Lower leg skin (tissue), 4 donors: ENCODE results near the gene PABPC4L. TPM values are rescaled to one million over a fixed set of nuclear protein-coding genes. Genes with fewer than 3 reads are reported as not detected.
"Not testable (repeated sequence)": the region's sequence is repeated elsewhere in the genome, so short reads cannot be mapped to it uniquely, and the experiment has no call there.

Experiments used
- DNase-seq, 2 donors: peaks; one replicate each; pipeline ENCODE4 v3.0.0-alpha.2; 2019; ENCODE audit warnings: low spot score in 2 of 2
- H3K4me3 ChIP-seq: fragments of 200-600 bp; sonication (generic); 2 replicates; pipeline ENCODE4 v1.5.1; 2017; ENCODE audit warnings: mild to moderate bottlenecking, low read depth; ENCODE audit not compliant: poor library complexity, severe bottlenecking
- CTCF ChIP-seq, 3 donors: fragments of 450-650 bp; IDR thresholded peaks; one replicate each; pipeline ENCODE4 v1.5.1; 2016; ENCODE audit warnings: antibody characterized with exemption in 3 of 3, mild to moderate bottlenecking in 3 of 3, moderate library complexity in 2 of 3
- POLR2A ChIP-seq, 2 donors: fragments of 450-650 bp; IDR thresholded peaks; one replicate each; pipeline ENCODE4 v1.6.1; 2016 to 2017; ENCODE audit warnings: antibody characterized with exemption in 2 of 2, mild to moderate bottlenecking in 1 of 2, moderate library complexity in 1 of 2
- WGBS, 2 donors: methylation state at CpG; one replicate each; pipeline ENCODE4 v1.1.5; 2018; 5-methylcytosine and 5-hydroxymethylcytosine counted together
- intact Hi-C: fragments of 100-400 bp; cut with DNase I; formaldehyde crosslinking; loops from one replicate; pipeline ENCODE4 v1.15.0; 2023; ENCODE audit warnings: low total_unique reads
- total RNA-seq, 4 donors: library from RNA; depleted of rRNA; stranded (reverse); fragments of >200 nt; gene quantifications; one replicate each; pipeline ENCODE4 v1.1.0, GENCODE V29; 2016

PABPC4L gene
- total RNA-seq, 4 donors from 2014 or later, result 0.29 to 0.54 (median 0.42) TPM; not detected in 1

- no peak for TF ChIP-seq POLR2A (IDR thresholded peaks at IDR 0.05)
- TF ChIP-seq CTCF (IDR thresholded peaks at IDR 0.05), result no peak
- no peak for DNase-seq
- H3K4me3 ChIP-seq, result no peak overlapping the region
- intact Hi-C loops, result no loop called here
- WGBS, 2 donors, result 43 to 61% methylated on average over 2 of the region's 2 CpGs
Measured at GRCh38 chr4:134215620-134216344, 14.2 kb upstream of the PABPC4L start.

GRCh38 chr4:134207955-134208354 is 6.4 kb upstream of the PABPC4L start:
- WGBS, 2 donors, result 90 to 96% methylated on average over 7 to 11 of the region's 11 CpGs
- intact Hi-C loops, H3K4me3 ChIP-seq: not testable (repeated sequence)
- DNase-seq, result peak in 1 of 2 donors; percentile 53

- 30 to 31% methylated on average over 8 of the region's 8 CpGs for WGBS, 2 donors
- H3K4me3 ChIP-seq, result no peak overlapping the region
- no peak for DNase-seq
- TF ChIP-seq CTCF (IDR thresholded peaks at IDR 0.05), result no peak
- no peak for TF ChIP-seq POLR2A (IDR thresholded peaks at IDR 0.05)
- intact Hi-C loops, result loop anchor here (5.0 kb wide), 1 partner anchor 790 kb away; no protein-coding TSS in a partner anchor
Measured at GRCh38 chr4:134202166-134202956, 772 bp upstream of the PABPC4L start.

- DNase-seq, result peak in 1 of 2 donors; percentile 72
- TF ChIP-seq POLR2A (IDR thresholded peaks at IDR 0.05), result no peak
- TF ChIP-seq CTCF (IDR thresholded peaks at IDR 0.05), result no peak
- WGBS, 2 donors, result 65 to 72% methylated on average over 10 of the region's 10 CpGs
Measured at GRCh38 chr4:134200811-134201215, 776 bp downstream of the PABPC4L start.

GRCh38 chr4:134189949-134190348 is 11.6 kb downstream of the PABPC4L start:
- no peak overlapping the region for H3K4me3 ChIP-seq
- 0 to 44% methylated on average over 1 of the region's 1 CpG for WGBS, 2 donors
- DNase-seq, result no peak
- intact Hi-C loops, result no loop called here
- TF ChIP-seq POLR2A (IDR thresholded peaks at IDR 0.05) (no peak), CTCF (IDR thresholded peaks at IDR 0.05) (no peak)

More at GRCh38 chr4:134200811-134201215, 776 bp downstream of the PABPC4L start:
- H3K4me3 ChIP-seq, result no peak overlapping the region
- intact Hi-C loops, result loop anchor here (5.0 kb wide), 1 partner anchor 791 kb away; no protein-coding TSS in a partner anchor

- no peak overlapping the region for H3K4me3 ChIP-seq
- intact Hi-C loops, result no loop called here
- no peak for DNase-seq
- TF ChIP-seq POLR2A (IDR thresholded peaks at IDR 0.05) (no peak), CTCF (IDR thresholded peaks at IDR 0.05) (no peak)
- 42 to 50% methylated on average over 1 of the region's 1 CpG for WGBS, 2 donors
Measured at GRCh38 chr4:134189480-134189879, 12.1 kb downstream of the PABPC4L start.
